Osteoblast (primary cell): ENCODE measurements around the gene AJUBA. TPM values are rescaled to one million over a fixed set of nuclear protein-coding genes. Genes with fewer than 3 reads are reported as not detected.
A peak's percentile ranks its signal among the peaks of the same experiment; 100 is the strongest.

ENCODE experiments used
- DNase-seq: peaks from one replicate; pipeline ENCODE4 v3.0.0; 2011; ENCODE audit warnings: low spot score, mixed read lengths; ENCODE audit not compliant: insufficient read length; ENCODE audit errors: missing footprints
- H2AFZ ChIP-seq: 2 replicates; pipeline ENCODE4 v1.6.0; 2011; ENCODE audit warnings: mild to moderate bottlenecking, low read length
- H3K27ac ChIP-seq: 2 replicates; pipeline ENCODE4 v1.5.1; 2011; ENCODE audit warnings: mild to moderate bottlenecking, low read depth, low read length, moderate library complexity
- H3K27me3 ChIP-seq: 2 replicates; pipeline ENCODE4 v1.6.0; 2012; ENCODE audit warnings: mild to moderate bottlenecking, control low read depth, inconsistent platforms, low read length, moderate library complexity; ENCODE audit not compliant: insufficient read depth
- H3K36me3 ChIP-seq: 2 replicates; pipeline ENCODE4 v1.5.1; 2011; ENCODE audit warnings: mild to moderate bottlenecking, low read length, control low read depth, moderate library complexity; ENCODE audit not compliant: insufficient read depth
- H3K4me1 ChIP-seq: 2 replicates; pipeline ENCODE4 v1.5.1; 2011; ENCODE audit warnings: mild to moderate bottlenecking, low read length, control low read depth, moderate library complexity; ENCODE audit not compliant: insufficient read depth
- H3K4me2 ChIP-seq: 2 replicates; pipeline ENCODE4 v1.6.0; 2011; ENCODE audit warnings: mild to moderate bottlenecking, low read length; ENCODE audit not compliant: insufficient read depth
- H3K4me3 ChIP-seq: fragments of 200-600 bp; sonication (generic); 3 replicates; pipeline ENCODE4 v1.5.1; 2012; ENCODE audit warnings: mild to moderate bottlenecking, low read length, inconsistent platforms; ENCODE audit not compliant: insufficient read depth
- H3K79me2 ChIP-seq: 2 replicates; pipeline ENCODE4 v1.6.0; 2012; ENCODE audit warnings: mild to moderate bottlenecking, low read length, control low read depth, inconsistent platforms; ENCODE audit not compliant: insufficient read depth
- H3K9me3 ChIP-seq: 2 replicates; pipeline ENCODE4 v1.5.1; 2011; ENCODE audit warnings: low read depth, low read length, control low read depth
- H4K20me1 ChIP-seq: 2 replicates; pipeline ENCODE4 v1.6.0; 2012; ENCODE audit warnings: mild to moderate bottlenecking, low read length, control low read depth; ENCODE audit not compliant: insufficient read depth
- total RNA-seq: library from RNA; depleted of rRNA; stranded (reverse); fragments of >200 nt; gene quantifications from 2 replicates; pipeline ENCODE4 v1.2.3, GENCODE V29; 2012
- TF ChIP-seq, protein P1 (sequence below): IDR thresholded peaks from 2 replicates; pipeline ENCODE4 v1.5.1; 2011; ENCODE audit warnings: mild to moderate bottlenecking, low read depth, low read length, moderate library complexity; ENCODE audit errors: extremely low read depth

The AJUBA gene
- total RNA-seq, 1 donor, result 74.9 TPM

DNA sequence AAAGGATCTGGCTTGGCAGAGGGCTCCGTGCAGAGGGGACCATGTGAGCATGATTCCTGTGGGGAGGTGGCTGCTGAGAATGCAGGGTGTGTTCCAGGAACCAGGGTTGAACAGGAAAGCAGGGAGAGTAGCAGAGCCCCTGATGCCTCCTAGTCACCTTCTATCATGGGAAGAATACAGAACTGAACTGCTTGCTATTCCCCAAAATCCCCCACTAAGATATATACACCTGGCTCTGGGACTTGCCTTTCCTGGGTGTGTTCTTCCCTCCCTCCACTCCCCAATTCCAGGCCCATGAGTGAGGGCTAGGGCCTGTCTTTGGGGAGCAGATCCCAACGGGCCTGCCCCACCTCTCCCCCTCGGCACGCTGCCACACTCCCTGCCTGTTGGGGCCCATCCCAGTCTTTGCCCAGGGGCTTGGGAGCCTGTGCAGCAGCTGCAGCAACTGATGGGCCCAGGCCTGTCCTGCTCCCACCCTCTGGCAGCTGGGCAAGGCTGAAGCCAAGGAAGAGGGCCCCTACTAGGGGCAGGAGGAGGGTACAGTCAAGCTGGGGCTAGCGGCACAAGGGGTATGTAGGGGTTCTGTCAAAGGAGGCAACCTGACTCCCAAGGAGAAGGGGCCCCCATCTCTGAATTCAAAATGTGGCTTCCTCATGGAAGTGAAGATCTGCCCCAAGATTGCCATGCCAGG lies 3.2 kb downstream of the AJUBA start:
- H3K4me1 ChIP-seq, result peaks cover 58% of the 10 kb centered on the region
- peaks cover 58% of the 10 kb centered on the region for H3K79me2 ChIP-seq
- TF ChIP-seq, protein P1, sequence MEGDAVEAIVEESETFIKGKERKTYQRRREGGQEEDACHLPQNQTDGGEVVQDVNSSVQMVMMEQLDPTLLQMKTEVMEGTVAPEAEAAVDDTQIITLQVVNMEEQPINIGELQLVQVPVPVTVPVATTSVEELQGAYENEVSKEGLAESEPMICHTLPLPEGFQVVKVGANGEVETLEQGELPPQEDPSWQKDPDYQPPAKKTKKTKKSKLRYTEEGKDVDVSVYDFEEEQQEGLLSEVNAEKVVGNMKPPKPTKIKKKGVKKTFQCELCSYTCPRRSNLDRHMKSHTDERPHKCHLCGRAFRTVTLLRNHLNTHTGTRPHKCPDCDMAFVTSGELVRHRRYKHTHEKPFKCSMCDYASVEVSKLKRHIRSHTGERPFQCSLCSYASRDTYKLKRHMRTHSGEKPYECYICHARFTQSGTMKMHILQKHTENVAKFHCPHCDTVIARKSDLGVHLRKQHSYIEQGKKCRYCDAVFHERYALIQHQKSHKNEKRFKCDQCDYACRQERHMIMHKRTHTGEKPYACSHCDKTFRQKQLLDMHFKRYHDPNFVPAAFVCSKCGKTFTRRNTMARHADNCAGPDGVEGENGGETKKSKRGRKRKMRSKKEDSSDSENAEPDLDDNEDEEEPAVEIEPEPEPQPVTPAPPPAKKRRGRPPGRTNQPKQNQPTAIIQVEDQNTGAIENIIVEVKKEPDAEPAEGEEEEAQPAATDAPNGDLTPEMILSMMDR, result no peak
- H3K27ac ChIP-seq, result peak overlapping the region; percentile 73
- DNase-seq, result peak; percentile 72
- H3K36me3 ChIP-seq, result peaks cover 28% of the 10 kb centered on the region
- peak overlapping the region; percentile 87 for H3K4me3 ChIP-seq
- peak overlapping the region; percentile 79 for H3K4me2 ChIP-seq
- no peaks in the 10 kb centered on the region for H3K27me3 ChIP-seq
- peaks cover 8% of the 10 kb centered on the region for H4K20me1 ChIP-seq
- H2AFZ ChIP-seq, result no peak overlapping the region
- no peaks in the 10 kb centered on the region for H3K9me3 ChIP-seq

DNA sequence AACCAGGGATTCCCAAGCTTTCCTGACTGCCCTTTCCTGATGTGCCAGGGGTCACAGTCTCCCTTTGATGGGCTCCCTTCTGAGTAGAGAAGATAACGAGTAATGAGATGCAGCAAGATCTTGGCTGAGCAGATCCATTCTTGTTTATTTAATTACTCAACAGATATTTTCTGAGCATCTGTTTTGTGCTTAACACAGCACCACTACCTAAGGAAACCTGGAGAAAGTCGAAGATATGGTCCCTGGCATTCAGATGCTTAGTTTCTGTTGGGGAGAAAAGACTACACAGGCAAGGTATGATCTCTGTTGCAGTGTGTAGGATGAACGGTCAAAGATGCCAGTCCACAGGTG lies 3.9 kb downstream of the AJUBA start:
- Histone ChIP-seq H3K79me2 (peaks cover 58% of the 10 kb centered on the region), H3K4me1 (peaks cover 58% of the 10 kb centered on the region), H3K9me3 (no peaks in the 10 kb centered on the region), H3K4me3 (peak overlapping the region; percentile 87), H2AFZ (no peak overlapping the region), H3K27ac (peak overlapping the region; percentile 73), H3K36me3 (peaks cover 35% of the 10 kb centered on the region), H3K27me3 (no peaks in the 10 kb centered on the region), H3K4me2 (peak overlapping the region; percentile 79), H4K20me1 (peaks cover 15% of the 10 kb centered on the region)
- peak; percentile 84 for DNase-seq
- TF ChIP-seq, protein P1, result no peak

DNA sequence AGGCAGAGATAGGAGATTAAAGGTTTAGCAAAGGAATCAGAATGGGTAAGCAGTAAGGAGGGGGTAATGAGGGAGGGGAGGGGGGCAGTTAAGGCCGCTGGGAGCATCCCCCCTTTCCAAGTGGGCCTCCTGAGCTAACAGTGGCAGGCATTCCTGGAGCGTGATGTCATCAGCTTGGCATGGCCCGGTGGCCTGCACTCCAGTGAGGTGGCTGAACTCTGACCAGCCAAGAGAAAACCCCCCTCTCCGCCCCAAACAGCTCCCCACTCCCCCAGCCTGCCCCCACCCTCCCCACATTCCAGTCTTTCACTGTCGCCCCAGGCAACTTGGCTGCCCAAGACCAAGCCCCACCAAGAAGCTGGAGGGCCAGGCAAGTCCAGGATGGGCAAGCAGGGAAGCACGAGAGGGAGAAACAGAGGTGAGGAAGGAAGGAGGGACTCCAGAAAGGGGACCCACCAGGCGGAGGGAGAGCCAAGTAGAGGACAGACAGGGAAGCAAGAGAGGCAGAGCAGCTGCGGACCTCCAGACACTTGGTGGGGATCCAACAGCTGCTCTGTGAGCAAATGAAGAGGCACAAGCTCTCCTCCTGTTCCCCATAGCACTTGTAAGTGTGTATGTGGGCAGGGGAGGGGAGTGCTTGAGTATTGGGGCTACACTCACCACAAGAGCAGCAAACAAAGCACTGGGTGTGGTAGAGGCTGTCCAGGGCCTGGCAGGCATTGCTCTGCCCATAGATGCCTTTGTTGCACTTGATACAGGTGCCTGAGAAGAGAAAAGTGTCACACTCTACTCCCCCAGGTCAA lies 4.5 kb downstream of the AJUBA start:
- peak overlapping the region; percentile 79 for H3K4me2 ChIP-seq
- H4K20me1 ChIP-seq, result peaks cover 19% of the 10 kb centered on the region
- peaks cover 54% of the 10 kb centered on the region for H3K4me1 ChIP-seq
- no peaks in the 10 kb centered on the region for H3K9me3 ChIP-seq
- H3K4me3 ChIP-seq, result peak overlapping the region; percentile 87
- H2AFZ ChIP-seq, result no peak overlapping the region
- peak overlapping the region; percentile 75 for H3K27ac ChIP-seq
- no peaks in the 10 kb centered on the region for H3K27me3 ChIP-seq
- TF ChIP-seq, protein P1, result no peak
- DNase-seq, result peak; percentile 93
- peaks cover 59% of the 10 kb centered on the region for H3K79me2 ChIP-seq
- H3K36me3 ChIP-seq, result peaks cover 41% of the 10 kb centered on the region

DNA sequence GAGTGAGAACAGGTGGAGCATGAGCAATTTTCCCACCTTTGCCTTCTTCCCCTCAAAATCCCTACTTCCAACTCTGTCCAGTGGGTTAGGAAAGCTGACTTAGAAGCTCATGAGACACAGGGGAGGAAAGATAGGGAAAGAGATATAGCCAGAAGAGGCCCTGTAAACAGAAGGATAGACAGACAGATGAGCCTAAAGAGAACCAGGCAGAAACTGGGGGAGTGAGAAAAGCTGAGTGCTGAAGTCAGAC lies 5.0 kb downstream of the AJUBA start:
- Histone ChIP-seq H3K27ac (peak overlapping the region; percentile 75), H4K20me1 (peaks cover 20% of the 10 kb centered on the region), H3K4me1 (peaks cover 53% of the 10 kb centered on the region), H3K79me2 (peaks cover 53% of the 10 kb centered on the region), H2AFZ (no peak overlapping the region), H3K36me3 (peaks cover 46% of the 10 kb centered on the region), H3K27me3 (no peaks in the 10 kb centered on the region), H3K4me2 (peak overlapping the region; percentile 63), H3K9me3 (no peaks in the 10 kb centered on the region), H3K4me3 (peak overlapping the region; percentile 27)
- TF ChIP-seq, protein P1, result no peak
- no peak for DNase-seq
